SU-DHL-6 (cell line): Measurements from ENCODE around the gene PKD1L1.

Experiments used
- H2AFZ ChIP-seq: fragments of 200-600 bp; sonication (generic); 2 replicates; pipeline ENCODE4 v1.6.1; 2014; ENCODE audit warnings: low read depth, mild to moderate bottlenecking, moderate library complexity, mixed read lengths, antibody characterized with exemption, low read length; ENCODE audit not compliant: severe bottlenecking
- H3F3A ChIP-seq: fragments of 200-600 bp; shearing (Covaris generic); 2 replicates; pipeline ENCODE4 v1.6.0; 2016; ENCODE audit warnings: antibody characterized with exemption, mild to moderate bottlenecking; ENCODE audit not compliant: insufficient read depth
- H3K27ac ChIP-seq: fragments of 200-600 bp; sonication (generic); 2 replicates; pipeline ENCODE4 v1.5.1; 2016; ENCODE audit warnings: low read depth, mild to moderate bottlenecking, low read length, moderate library complexity, mixed read lengths
- H3K27me3 ChIP-seq: fragments of 200-600 bp; sonication (generic), shearing (Covaris generic); 2 replicates; pipeline ENCODE4 v1.6.0; 2014; ENCODE audit warnings: mild to moderate bottlenecking, low read length
- H3K36me3 ChIP-seq: fragments of 200-600 bp; sonication (generic); 2 replicates; pipeline ENCODE4 v1.6.1; 2014; ENCODE audit warnings: mild to moderate bottlenecking, low read length, mixed read lengths
- H3K4me2 ChIP-seq: fragments of 300-600, 200-600 bp; shearing (Covaris generic), sonication (generic); 2 replicates; pipeline ENCODE4 v1.6.0; 2014; ENCODE audit warnings: low read length, low read depth, mild to moderate bottlenecking; ENCODE audit not compliant: poor library complexity, severe bottlenecking
- H3K4me3 ChIP-seq: fragments of 200-600 bp; sonication (generic); 2 replicates; pipeline ENCODE4 v1.5.1; 2014; ENCODE audit warnings: antibody characterized with exemption, low read length, mild to moderate bottlenecking, mixed read lengths; ENCODE audit not compliant: insufficient read depth, poor library complexity, severe bottlenecking
- H3K79me2 ChIP-seq: fragments of 200-600 bp; sonication (generic); 2 replicates; pipeline ENCODE4 v1.6.1; 2014; ENCODE audit warnings: mild to moderate bottlenecking, low read length, moderate library complexity; ENCODE audit not compliant: insufficient read depth
- H3K9ac ChIP-seq: fragments of 200-600 bp; sonication (generic); 2 replicates; pipeline ENCODE4 v1.7.0; 2014; ENCODE audit warnings: mild to moderate bottlenecking, low read length
- H3K9me2 ChIP-seq: fragments of 200-600 bp; sonication (generic); replicated peaks from 2 replicates; pipeline ENCODE4 v1.6.1; 2014; ENCODE audit warnings: low read length; ENCODE audit not compliant: insufficient read depth
- H3K9me3 ChIP-seq: fragments of 200-600 bp; sonication (generic); 2 replicates; pipeline ENCODE4 v1.6.1; 2014; ENCODE audit warnings: low read length, mixed read lengths; ENCODE audit not compliant: insufficient read depth
- H4K20me1 ChIP-seq: fragments of 200-600 bp; sonication (generic); 2 replicates; pipeline ENCODE4 v1.6.1; 2014; ENCODE audit warnings: low read depth, mild to moderate bottlenecking, antibody characterized with exemption, low read length, moderate library complexity, mixed read lengths
- CTCF ChIP-seq: fragments of 200-600 bp; sonication (generic); IDR thresholded peaks from one replicate; pipeline ENCODE4 v1.5.1; 2017; ENCODE audit warnings: antibody characterized with exemption, mild to moderate bottlenecking, low read length, moderate library complexity; ENCODE audit not compliant: insufficient read depth, poor library complexity, severe bottlenecking
- EZH2phosphoT487 ChIP-seq: fragments of 200-600 bp; sonication (generic), shearing (Covaris generic); conservative IDR thresholded peaks from 2 replicates; pipeline ENCODE4 v1.6.1; 2018; ENCODE audit warnings: mild to moderate bottlenecking, antibody characterized with exemption, low read length, moderate library complexity, mixed read lengths

Gene PKD1L1

GRCh38 chr7:47873762-47874161 is 74.5 kb downstream of the PKD1L1 start:
- TF ChIP-seq CTCF (no peak), EZH2phosphoT487 (no peak)

DNA sequence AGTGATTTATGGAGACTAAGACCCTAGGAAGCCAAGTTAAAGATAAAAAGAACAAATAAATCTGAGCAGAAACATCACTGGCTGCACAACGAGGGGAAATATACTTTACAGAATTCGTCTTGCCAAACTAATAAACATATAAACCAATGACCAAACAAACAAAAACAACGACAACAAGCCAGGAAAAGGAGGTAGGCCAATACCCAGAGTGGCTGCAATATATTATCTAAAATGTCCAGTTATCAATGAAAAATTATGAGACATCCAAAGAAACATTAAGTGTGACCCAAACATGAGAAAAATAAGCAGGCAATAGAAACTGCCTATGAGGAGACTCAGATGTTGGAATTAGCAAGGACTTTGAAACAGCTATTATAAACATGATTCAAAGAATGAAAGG is 81.0 kb downstream of the PKD1L1 start:
- H3F3A ChIP-seq = no peaks in the 10 kb centered on the region
- TF ChIP-seq CTCF = no peak
- no peak for TF ChIP-seq EZH2phosphoT487
- H3K4me2 ChIP-seq = no peak overlapping the region
- H3K9me3 ChIP-seq = no peaks in the 10 kb centered on the region
- no peak overlapping the region for H3K27ac ChIP-seq
- no peak overlapping the region for H3K4me3 ChIP-seq
- no peaks in the 10 kb centered on the region for H3K79me2 ChIP-seq
- no peak overlapping the region for H2AFZ ChIP-seq
- no peaks in the 10 kb centered on the region for H3K9me2 ChIP-seq
- H3K27me3 ChIP-seq = no peaks in the 10 kb centered on the region
- H4K20me1 ChIP-seq = no peaks in the 10 kb centered on the region
- no peak overlapping the region for H3K9ac ChIP-seq
- no peaks in the 10 kb centered on the region for H3K36me3 ChIP-seq

More at GRCh38 chr7:47873762-47874161, 74.5 kb downstream of the PKD1L1 start:
- Histone ChIP-seq H3K27me3 (no peaks in the 10 kb centered on the region), H3F3A (no peaks in the 10 kb centered on the region), H3K4me3 (no peak overlapping the region), H3K9ac (no peak overlapping the region), H4K20me1 (no peaks in the 10 kb centered on the region), H3K27ac (no peak overlapping the region), H3K36me3 (no peaks in the 10 kb centered on the region), H2AFZ (no peak overlapping the region), H3K9me3 (no peaks in the 10 kb centered on the region), H3K9me2 (no peaks in the 10 kb centered on the region), H3K4me2 (no peak overlapping the region), H3K79me2 (no peaks in the 10 kb centered on the region)

DNA sequence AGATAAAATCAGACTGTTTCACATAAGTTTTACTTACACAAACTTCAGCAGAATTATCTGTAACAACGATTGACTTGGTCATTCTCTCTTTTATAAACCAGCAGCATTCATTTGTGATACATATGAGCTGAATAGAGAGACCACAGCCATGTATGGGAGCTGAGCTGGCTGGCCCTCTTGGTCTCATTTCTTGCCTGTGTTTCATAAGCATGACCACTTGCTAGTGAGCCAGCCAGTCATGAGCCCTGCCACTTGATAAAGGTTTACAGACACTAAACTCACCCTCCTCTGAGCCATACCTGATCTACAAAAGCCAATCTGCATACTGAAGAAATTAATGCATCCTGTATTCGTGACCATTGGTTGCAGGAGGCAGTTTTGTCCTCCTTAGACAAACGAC is 82.1 kb downstream of the PKD1L1 start:
- no peak overlapping the region for H3K9ac ChIP-seq
- no peak overlapping the region for H2AFZ ChIP-seq
- H3K79me2 ChIP-seq = no peaks in the 10 kb centered on the region
- no peaks in the 10 kb centered on the region for H3K9me2 ChIP-seq
- H3K4me2 ChIP-seq = no peak overlapping the region
- H3F3A ChIP-seq = no peaks in the 10 kb centered on the region
- H3K36me3 ChIP-seq = no peaks in the 10 kb centered on the region
- TF ChIP-seq CTCF = no peak
- TF ChIP-seq EZH2phosphoT487 = no peak
- H3K27me3 ChIP-seq = no peaks in the 10 kb centered on the region
- no peaks in the 10 kb centered on the region for H3K9me3 ChIP-seq
- H3K4me3 ChIP-seq = no peak overlapping the region
- no peak overlapping the region for H3K27ac ChIP-seq
- H4K20me1 ChIP-seq = no peaks in the 10 kb centered on the region
